GM19463 (cell line): ENCODE data around the gene PLEKHN1.

Experiments used
- ATAC-seq: cut with Tn5 transposase; IDR thresholded peaks from one replicate; pipeline ENCODE4 v1.9.1; 2021; ENCODE audit warnings: mild to moderate bottlenecking, moderate library complexity; ENCODE audit not compliant: unreplicated experiment

Gene PLEKHN1

GRCh38 chr1:966135-966703 lies at the start of gene PLEKHN1:
PLEKHN1 (plus strand) TSS chr1:966482; CDS start chr1:966532, 50 bp downstream.
- ATAC-seq = peak; percentile 27

- no peak for ATAC-seq
Measured at GRCh38 chr1:917076-917459, 49.2 kb upstream of the PLEKHN1 start.

- no peak for ATAC-seq
Measured at GRCh38 chr1:917466-918091, 48.7 kb upstream of the PLEKHN1 start.

- no peak for ATAC-seq
Measured at GRCh38 chr1:918353-918752, 47.9 kb upstream of the PLEKHN1 start.

- no peak for ATAC-seq
Measured at GRCh38 chr1:918843-919242, 47.4 kb upstream of the PLEKHN1 start.

GRCh38 chr1:919271-919872 lies 46.9 kb upstream of the PLEKHN1 start:
- ATAC-seq = no peak

GRCh38 chr1:920010-920409 lies 46.3 kb upstream of the PLEKHN1 start:
- no peak for ATAC-seq

GRCh38 chr1:920521-920920 lies 45.8 kb upstream of the PLEKHN1 start:
- no peak for ATAC-seq

- no peak for ATAC-seq
Measured at GRCh38 chr1:921011-921837, 45.1 kb upstream of the PLEKHN1 start.

GRCh38 chr1:923131-923990 lies 42.9 kb upstream of the PLEKHN1 start, which contains the start of gene SAMD11:
SAMD11 (plus strand) TSS chr1:923923; CDS start chr1:924432, 509 bp downstream.
- ATAC-seq = no peak

- ATAC-seq = no peak
Measured at GRCh38 chr1:923991-924655, 42.2 kb upstream of the PLEKHN1 start.

GRCh38 chr1:924656-925560 lies 41.4 kb upstream of the PLEKHN1 start:
- no peak for ATAC-seq

- ATAC-seq = no peak
Measured at GRCh38 chr1:925561-926421, 40.5 kb upstream of the PLEKHN1 start.

GRCh38 chr1:927234-927633 lies 39.0 kb upstream of the PLEKHN1 start:
- ATAC-seq = no peak

- ATAC-seq = no peak
Measured at GRCh38 chr1:927748-928147, 38.5 kb upstream of the PLEKHN1 start.

GRCh38 chr1:928825-929661 lies 37.2 kb upstream of the PLEKHN1 start:
- ATAC-seq = no peak
